Muscle of arm (tissue), 12 donors: ENCODE results near the gene SLC46A1. TPM values are rescaled to one million over a fixed set of nuclear protein-coding genes. Genes with fewer than 3 reads are reported as not detected.

Source experiments
- DNase-seq: peaks from one replicate; pipeline ENCODE4 v3.0.0-alpha.2; 2013
- polyA plus RNA-seq, 12 donors: library from polyadenylated mRNA; unstranded; fragments of 120-200 nt; gene quantifications; one replicate each; pipeline ENCODE4 v1.2.1, GENCODE V29; 2013; ENCODE audit not compliant: insufficient read length in 12 of 12

Gene SLC46A1
- polyA plus RNA-seq, 12 donors: 6.3 to 10.2 (median 9.0) TPM; not detected in 1

DNA sequence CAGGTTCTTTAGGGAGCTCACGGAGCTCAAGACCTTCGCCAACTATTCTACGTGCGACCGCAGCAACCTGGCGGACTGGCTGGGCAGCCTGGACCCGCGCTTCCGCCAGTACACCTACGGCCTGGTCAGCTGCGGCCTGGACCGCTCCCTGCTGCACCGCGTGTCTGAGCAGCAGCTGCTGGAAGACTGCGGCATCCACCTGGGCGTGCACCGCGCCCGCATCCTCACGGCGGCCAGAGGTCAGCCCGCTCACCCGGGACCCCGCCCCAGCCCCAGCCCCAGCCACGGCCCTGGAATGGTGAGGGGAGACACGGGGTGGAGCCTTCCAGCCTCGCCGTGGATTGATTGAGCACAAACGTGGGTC lies 21.0 kb downstream of the SLC46A1 start:
- DNase-seq: no peak

GRCh38 chr17:28384281-28385036 lies 21.6 kb downstream of the SLC46A1 start:
- no peak for DNase-seq

GRCh38 chr17:28381141-28381825 lies 24.7 kb downstream of the SLC46A1 start:
- no peak for DNase-seq

DNA sequence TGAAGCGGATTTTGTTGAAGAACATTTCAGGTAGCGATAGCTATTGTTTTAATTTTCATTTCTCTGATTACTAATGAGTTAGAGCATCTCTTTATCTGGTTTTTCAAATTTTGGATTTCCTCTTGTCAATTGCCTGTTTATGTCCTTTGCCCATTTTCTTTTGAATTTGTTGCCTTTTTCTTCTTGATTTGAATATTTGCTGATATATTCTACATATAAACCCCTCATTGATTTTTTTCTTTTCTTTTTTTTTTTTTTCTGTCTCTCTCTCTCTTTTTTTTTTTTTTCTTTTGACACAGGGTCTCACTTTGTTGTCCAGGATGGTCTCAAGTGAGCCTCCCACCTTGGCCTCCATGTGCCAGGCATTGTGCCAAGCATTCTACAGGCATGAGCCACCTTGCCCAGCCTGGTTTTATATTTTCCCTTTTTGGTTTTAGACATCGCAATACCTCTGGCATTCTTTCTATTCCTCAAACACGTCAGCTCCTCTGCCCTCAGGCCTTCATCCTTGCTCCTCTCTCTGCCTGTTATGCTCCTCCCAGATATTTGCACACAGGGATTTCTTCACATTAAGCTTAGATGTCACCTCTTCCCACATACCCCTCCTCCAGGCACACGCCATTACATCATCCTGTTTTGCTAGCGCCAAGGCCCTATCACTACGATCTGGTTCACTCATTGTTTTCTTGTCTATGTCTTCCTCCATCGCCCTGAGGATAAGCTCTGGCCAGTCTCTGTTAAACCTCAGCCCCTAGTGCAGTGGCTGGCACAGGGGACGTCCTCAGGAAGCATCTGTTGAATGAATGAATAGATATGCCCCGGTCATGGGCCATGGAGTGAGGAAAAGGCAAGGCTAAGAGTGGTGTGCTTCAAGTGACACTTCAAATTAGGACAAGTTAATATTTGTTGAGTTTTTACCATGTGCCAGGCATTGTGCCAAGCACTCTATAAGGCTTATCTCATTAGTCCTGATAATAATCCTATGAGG lies 25.9 kb downstream of the SLC46A1 start:
- DNase-seq: no peak

- no peak for DNase-seq
These were observed 33.1 kb downstream of the SLC46A1 start for GRCh38 chr17:28372945-28373274.

GRCh38 chr17:28372203-28372944 lies 33.6 kb downstream of the SLC46A1 start:
- no peak for DNase-seq

- DNase-seq: peak; percentile 69
These were observed 34.5 kb downstream of the SLC46A1 start, which contains the start of gene SARM1 for GRCh38 chr17:28371245-28372202. SARM1 (plus strand) TSS chr17:28371694; CDS start chr17:28372033, 339 bp downstream.

GRCh38 chr17:28370744-28371103 lies 35.3 kb downstream of the SLC46A1 start:
- no peak for DNase-seq

DNA sequence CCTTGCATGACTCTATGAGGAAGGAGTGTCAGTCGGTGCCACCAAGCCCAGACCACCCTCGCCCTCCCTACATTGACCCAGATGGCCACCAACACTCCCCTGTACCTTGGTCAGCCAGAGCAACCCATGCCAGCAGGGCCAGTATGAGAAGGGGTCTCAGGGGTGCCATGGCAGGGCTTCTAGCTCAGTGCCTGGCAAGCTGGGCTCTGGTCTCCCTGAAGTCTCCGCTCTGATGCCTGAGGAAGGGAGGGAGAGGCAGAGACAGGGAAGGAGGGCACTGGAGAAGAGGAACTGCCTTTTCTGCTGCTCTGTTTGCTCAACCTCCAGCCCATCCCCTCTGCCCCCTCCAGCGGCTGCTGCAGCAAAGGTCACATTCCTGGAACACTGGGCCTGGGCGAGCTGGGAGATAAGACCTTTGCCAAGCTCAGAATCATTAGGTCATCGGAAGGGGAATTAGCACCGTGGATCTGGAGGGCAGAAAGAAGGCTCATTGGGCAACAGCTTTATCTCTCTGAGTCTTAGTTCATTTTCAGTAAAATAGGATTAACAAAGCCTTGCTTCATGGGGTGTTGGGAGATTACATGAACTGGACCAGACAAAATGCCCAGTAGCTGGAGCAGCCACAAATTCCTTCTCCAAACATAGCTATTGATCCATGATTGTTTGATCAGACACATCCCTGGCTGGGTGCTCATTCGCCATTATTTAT lies 35.8 kb downstream of the SLC46A1 start, which contains the start of gene VTN:
VTN (minus strand) TSS at position 273 of the 709 bp plus-strand sequence; CDS start at position 169, 104 bp downstream.
- no peak for DNase-seq

- DNase-seq: no peak
These were observed 36.4 kb downstream of the SLC46A1 start for GRCh38 chr17:28369684-28370034.

DNA sequence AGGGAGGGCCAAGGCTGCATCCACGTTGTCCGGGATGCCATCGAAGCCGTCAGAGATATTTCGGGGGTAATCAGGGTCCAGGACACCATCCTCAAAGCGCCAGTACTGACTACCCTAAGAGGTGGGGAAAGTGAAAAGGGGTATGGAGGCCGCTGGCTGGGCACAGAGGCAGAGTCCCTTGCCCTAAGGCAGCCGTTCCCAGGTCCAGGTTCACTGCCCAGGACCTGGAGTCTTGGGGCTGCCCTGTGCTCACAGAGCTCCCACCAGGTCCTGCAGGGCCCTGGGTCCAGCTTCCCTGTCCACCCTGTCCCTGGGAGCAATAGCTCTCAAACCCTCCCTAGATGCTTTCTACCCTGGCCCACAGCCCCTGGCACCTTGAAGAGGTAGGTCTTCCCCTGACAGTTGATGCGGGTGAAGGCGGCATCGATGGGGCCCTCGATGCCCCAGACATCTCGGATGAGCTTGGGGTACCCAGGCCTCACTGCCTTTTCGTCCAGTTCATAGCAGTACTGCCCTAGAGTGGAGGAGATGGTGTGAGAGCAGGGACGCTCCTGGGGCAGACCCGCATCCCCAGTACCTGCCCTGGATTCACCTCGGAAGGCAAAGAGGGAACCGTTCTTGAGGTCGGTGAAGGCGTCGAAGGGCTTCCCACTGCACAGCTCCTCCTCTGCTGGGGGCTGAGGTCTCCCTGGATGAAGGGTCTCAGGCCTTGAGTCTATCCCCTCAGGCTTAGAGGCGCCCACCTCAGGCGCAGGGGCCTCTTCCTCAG lies 36.9 kb downstream of the SLC46A1 start:
- DNase-seq: no peak

DNA sequence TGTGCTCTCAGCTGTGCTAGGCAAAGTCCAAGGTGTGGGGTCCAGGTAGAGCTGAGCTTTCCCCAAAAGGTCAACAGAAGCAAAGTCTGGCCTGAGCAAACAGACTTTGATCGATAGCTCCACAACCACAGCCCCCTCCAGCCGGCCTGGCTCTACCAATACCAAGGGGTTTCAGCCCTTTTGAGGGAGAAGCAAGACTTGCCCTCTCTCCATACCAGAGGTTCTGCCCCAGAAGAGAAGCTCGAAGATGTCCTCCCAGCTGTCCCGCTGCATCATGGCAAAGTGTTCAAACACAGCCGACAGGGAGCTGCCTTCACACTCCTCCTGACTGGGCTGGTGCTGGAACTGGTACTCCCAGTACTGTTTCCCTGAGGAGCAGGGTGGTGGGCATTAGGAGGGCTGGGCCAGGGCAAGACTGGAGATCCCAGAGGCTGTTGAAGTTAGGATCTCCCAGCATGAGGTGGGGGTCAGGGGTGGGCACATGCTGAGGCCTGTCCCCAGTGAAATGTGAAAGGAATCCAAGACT lies 37.6 kb downstream of the SLC46A1 start:
- DNase-seq: no peak

DNA sequence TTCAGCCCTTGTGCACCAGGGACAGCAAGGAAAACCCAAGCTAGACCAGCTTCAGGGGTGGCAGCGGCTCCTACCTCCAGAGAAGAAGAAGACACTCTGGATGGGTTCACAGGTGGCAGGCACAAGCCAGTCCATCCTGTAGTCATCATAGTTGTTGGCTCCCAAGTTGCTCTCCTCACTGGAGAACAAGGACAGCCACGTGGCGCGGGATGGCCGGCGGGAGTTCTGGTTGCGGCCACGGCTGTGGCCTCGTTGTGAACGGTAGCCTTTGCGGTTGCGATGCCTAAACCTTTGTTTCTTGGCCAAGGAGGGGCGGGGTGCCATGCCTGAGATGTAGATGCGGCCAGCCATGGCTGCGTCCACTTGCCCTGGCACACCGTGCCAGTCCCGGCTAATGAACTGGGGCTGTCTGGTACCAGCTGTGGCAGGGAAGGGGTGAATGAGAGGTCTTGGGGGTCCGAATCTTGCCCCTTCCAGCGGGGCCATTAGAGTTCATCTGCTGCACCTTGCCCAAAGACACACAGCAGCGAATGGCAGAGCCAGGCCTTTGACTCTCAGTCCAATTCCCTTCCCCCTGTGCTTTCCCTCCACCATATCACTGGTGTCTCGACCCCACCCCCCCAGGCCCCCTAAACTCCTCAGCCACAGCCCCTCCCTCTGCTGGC lies 38.2 kb downstream of the SLC46A1 start:
- no peak for DNase-seq

GRCh38 chr17:28366605-28367004 lies 39.4 kb downstream of the SLC46A1 start:
- DNase-seq: no peak

- DNase-seq: no peak
These were observed 40.5 kb downstream of the SLC46A1 start for GRCh38 chr17:28365487-28365886.

DNA sequence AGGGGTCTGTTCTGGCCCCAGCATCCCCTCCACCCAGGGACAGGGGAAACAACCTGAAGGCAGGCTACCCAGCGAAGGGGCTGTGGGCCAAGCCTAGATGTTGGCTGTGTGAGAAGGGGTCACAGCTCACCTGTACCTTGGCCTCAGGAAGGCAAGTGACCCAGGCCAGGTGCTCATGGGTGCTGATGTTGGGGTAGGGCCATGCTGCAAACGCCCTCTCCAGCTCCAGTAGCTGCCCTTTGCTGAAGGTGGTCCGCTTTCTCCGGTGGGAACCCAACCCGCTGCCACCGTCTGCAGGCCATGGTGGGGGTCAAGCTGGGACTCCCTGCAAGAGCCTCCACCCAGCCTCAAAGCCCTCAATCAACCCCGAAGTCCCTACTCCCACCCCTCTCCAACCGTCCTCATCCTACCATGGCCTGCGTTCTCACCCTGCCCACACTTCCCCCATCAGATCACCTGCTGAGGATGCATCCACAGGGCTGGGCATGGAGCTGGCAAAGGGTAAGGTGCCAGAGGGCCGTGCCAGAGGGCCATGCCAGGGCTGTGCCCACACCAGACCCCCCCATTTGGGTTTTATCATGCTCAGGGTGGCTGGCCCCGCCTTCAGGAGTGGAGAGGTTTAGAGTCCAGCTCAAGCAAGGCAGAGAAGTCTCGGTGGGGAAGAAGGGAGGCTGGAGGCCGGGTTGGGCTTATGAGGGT lies 41.2 kb downstream of the SLC46A1 start, which contains the start of gene SEBOX:
SEBOX (minus strand) TSS at position 535 of the 699 bp plus-strand sequence; CDS start at position 487, 48 bp downstream.
- no peak for DNase-seq
